ENCODE data around the gene PRF1.

The PRF1 gene

GRCh38 chr10:70576803-70577517 lies 25.6 kb downstream of the PRF1 start:
- no peak for DNase-seq (ENCODE audit: low read depth)

GRCh38 chr10:70575874-70576802 lies 26.4 kb downstream of the PRF1 start:
- DNase-seq (ENCODE audit: low read depth): no peak

GRCh38 chr10:70575486-70575873 lies 27.1 kb downstream of the PRF1 start:
- no peak for DNase-seq (ENCODE audit: low read depth)

- DNase-seq (ENCODE audit: low read depth): no peak
Measured at GRCh38 chr10:70573599-70574506, 28.7 kb downstream of the PRF1 start.

- no peak for DNase-seq (ENCODE audit: low read depth)
Measured at GRCh38 chr10:70571636-70572439, 30.7 kb downstream of the PRF1 start.

GRCh38 chr10:70571236-70571635 lies 31.3 kb downstream of the PRF1 start:
- DNase-seq (ENCODE audit: low read depth): no peak

GRCh38 chr10:70568781-70569495 lies 33.6 kb downstream of the PRF1 start:
- no peak for DNase-seq (ENCODE audit: low read depth)

GRCh38 chr10:70568113-70568512 lies 34.4 kb downstream of the PRF1 start:
- DNase-seq (ENCODE audit: low read depth): no peak

GRCh38 chr10:70567603-70568002 lies 34.9 kb downstream of the PRF1 start:
- DNase-seq (ENCODE audit: low read depth): no peak

- DNase-seq (ENCODE audit: low read depth): no peak
Measured at GRCh38 chr10:70566515-70567290, 35.8 kb downstream of the PRF1 start.

GRCh38 chr10:70565556-70566514 lies 36.7 kb downstream of the PRF1 start:
- no peak for DNase-seq (ENCODE audit: low read depth)

GRCh38 chr10:70564901-70565351 lies 37.6 kb downstream of the PRF1 start:
- DNase-seq (ENCODE audit: low read depth): no peak

GRCh38 chr10:70564113-70564725 lies 38.3 kb downstream of the PRF1 start:
- no peak for DNase-seq (ENCODE audit: low read depth)

- no peak for DNase-seq (ENCODE audit: low read depth)
Measured at GRCh38 chr10:70563230-70563629, 39.3 kb downstream of the PRF1 start.

GRCh38 chr10:70562036-70562755 lies 40.3 kb downstream of the PRF1 start:
- DNase-seq (ENCODE audit: low read depth): no peak

- no peak for DNase-seq (ENCODE audit: low read depth)
Measured at GRCh38 chr10:70561558-70561957, 41.0 kb downstream of the PRF1 start.

GRCh38 chr10:70561070-70561469 lies 41.5 kb downstream of the PRF1 start:
- DNase-seq (ENCODE audit: low read depth): no peak
